ENCODE results near the gene DENND2C.

The DENND2C gene

DNA sequence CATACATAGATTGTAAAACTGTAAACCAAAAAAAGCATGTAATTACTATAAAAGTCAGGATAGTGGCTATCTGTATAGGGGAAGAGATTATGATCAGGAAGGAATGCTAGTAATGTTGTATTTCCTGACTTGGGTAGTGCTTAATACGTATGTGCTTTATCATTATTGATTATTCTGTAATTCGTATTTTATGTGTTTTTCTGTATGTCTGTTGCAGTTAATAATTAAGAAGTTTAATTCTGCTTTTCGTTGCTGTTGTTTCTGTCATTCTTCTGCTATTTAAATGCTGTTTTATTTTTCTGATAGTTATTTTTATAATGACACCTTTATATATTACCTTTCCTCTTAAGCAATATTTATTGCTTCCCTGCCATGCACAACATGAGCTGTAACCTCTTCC, 129.6 kb downstream of the DENND2C start:
- H4K20me1 ChIP-seq (ENCODE audit: insufficient read depth, low read length), result no peaks in the 10 kb centered on the region
- no peak overlapping the region for H2AFZ ChIP-seq (ENCODE audit: low read depth, low read length)
- TF ChIP-seq EZH2 (IDR thresholded peaks at IDR 0.05; ENCODE audit: borderline replicate concordance, low read depth, low read length, severe bottlenecking), result no peak
- TF ChIP-seq, protein P1, sequence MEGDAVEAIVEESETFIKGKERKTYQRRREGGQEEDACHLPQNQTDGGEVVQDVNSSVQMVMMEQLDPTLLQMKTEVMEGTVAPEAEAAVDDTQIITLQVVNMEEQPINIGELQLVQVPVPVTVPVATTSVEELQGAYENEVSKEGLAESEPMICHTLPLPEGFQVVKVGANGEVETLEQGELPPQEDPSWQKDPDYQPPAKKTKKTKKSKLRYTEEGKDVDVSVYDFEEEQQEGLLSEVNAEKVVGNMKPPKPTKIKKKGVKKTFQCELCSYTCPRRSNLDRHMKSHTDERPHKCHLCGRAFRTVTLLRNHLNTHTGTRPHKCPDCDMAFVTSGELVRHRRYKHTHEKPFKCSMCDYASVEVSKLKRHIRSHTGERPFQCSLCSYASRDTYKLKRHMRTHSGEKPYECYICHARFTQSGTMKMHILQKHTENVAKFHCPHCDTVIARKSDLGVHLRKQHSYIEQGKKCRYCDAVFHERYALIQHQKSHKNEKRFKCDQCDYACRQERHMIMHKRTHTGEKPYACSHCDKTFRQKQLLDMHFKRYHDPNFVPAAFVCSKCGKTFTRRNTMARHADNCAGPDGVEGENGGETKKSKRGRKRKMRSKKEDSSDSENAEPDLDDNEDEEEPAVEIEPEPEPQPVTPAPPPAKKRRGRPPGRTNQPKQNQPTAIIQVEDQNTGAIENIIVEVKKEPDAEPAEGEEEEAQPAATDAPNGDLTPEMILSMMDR (IDR thresholded peaks at IDR 0.05; ENCODE audit: borderline replicate concordance, extremely low read depth, low read length, poor library complexity, severe bottlenecking), result no peak
- ATAC-seq (ENCODE audit: insufficient read depth, low read depth), result no peak
- H3K9ac ChIP-seq (ENCODE audit: low read depth, low read length), result no peak overlapping the region
- H3K4me3 ChIP-seq (ENCODE audit: low read depth in 1 of 2, low read length in 2 of 2), result no peak overlapping the region
- H3K36me3 ChIP-seq (ENCODE audit: insufficient read depth, low read length), result no peaks in the 10 kb centered on the region
- H3K4me1 ChIP-seq (ENCODE audit: insufficient read depth, low read length), result no peaks in the 10 kb centered on the region
- no peak overlapping the region for H3K4me2 ChIP-seq (ENCODE audit: insufficient read depth, low read length)
- no peak for DNase-seq
- H3K27me3 ChIP-seq (ENCODE audit: insufficient read depth, low read length, poor library complexity), result no peaks in the 10 kb centered on the region
- H3K79me2 ChIP-seq (ENCODE audit: insufficient read depth, low read length), result no peaks in the 10 kb centered on the region
- H3K27ac ChIP-seq (ENCODE audit: low read length), result no peak overlapping the region
- no peaks in the 10 kb centered on the region for H3K9me3 ChIP-seq (ENCODE audit: insufficient read depth, low read length, severe bottlenecking)

DNA sequence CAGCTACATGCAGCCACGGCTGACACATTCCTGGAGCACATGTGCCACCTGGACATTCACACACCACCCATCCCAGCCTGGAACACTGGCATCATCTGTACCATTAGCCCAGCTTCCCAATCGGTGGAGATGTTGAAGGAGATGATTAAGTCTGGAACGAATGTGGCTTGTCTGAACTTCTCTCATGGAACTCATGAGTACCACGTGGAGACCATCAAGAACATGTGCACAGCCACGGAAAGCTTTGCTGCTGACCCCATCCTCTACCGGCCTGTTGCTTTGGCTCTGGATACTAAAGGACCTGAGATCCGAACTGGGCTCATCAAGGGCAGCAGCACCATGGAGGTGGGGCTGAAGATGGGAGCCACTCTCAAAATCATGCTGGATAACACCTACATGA, 133.8 kb downstream of the DENND2C start:
- ATAC-seq (ENCODE audit: insufficient read depth, low read depth) (no peak), DNase-seq (no peak)
- no peak overlapping the region for H3K27ac ChIP-seq (ENCODE audit: low read length)
- H3K9ac ChIP-seq (ENCODE audit: low read depth, low read length), result no peak overlapping the region
- no peaks in the 10 kb centered on the region for H3K36me3 ChIP-seq (ENCODE audit: insufficient read depth, low read length)
- no peak for TF ChIP-seq EZH2 (IDR thresholded peaks at IDR 0.05; ENCODE audit: borderline replicate concordance, low read depth, low read length, severe bottlenecking)
- TF ChIP-seq, protein P1 (IDR thresholded peaks at IDR 0.05; ENCODE audit: borderline replicate concordance, extremely low read depth, low read length, poor library complexity, severe bottlenecking), result no peak
- no peak overlapping the region for H3K4me3 ChIP-seq (ENCODE audit: low read depth in 1 of 2, low read length in 2 of 2)
- H4K20me1 ChIP-seq (ENCODE audit: insufficient read depth, low read length), result no peaks in the 10 kb centered on the region
- no peaks in the 10 kb centered on the region for H3K9me3 ChIP-seq (ENCODE audit: insufficient read depth, low read length, severe bottlenecking)
- H3K27me3 ChIP-seq (ENCODE audit: insufficient read depth, low read length, poor library complexity), result no peaks in the 10 kb centered on the region
- H3K79me2 ChIP-seq (ENCODE audit: insufficient read depth, low read length), result no peaks in the 10 kb centered on the region
- H3K4me2 ChIP-seq (ENCODE audit: insufficient read depth, low read length), result no peak overlapping the region
- H2AFZ ChIP-seq (ENCODE audit: low read depth, low read length), result no peak overlapping the region
- H3K4me1 ChIP-seq (ENCODE audit: insufficient read depth, low read length), result no peaks in the 10 kb centered on the region

DNA sequence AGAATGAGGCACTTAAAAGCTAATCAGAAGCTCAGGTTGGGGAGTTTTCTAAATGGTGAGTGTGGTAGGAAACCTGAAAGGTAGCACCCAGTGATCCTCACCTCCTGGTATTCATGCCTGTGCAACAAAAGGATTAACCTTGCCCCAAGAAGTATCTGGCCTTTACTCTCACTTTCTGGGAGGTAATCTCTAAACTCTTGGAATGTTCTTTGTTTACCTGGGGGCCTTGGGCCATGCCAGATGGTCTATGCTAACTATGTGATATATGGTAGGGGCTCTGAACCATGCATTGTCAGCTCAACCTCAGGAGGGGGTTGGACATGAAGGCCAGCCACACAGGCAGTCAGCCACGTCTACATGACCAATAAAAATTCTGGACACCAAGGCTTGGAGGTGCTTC, 134.4 kb downstream of the DENND2C start:
- Histone ChIP-seq H3K36me3 (ENCODE audit: insufficient read depth, low read length) (no peaks in the 10 kb centered on the region), H3K4me2 (ENCODE audit: insufficient read depth, low read length) (no peak overlapping the region), H4K20me1 (ENCODE audit: insufficient read depth, low read length) (no peaks in the 10 kb centered on the region), H2AFZ (ENCODE audit: low read depth, low read length) (no peak overlapping the region), H3K79me2 (ENCODE audit: insufficient read depth, low read length) (no peaks in the 10 kb centered on the region), H3K4me3 (ENCODE audit: low read depth in 1 of 2, low read length in 2 of 2) (no peak overlapping the region), H3K27ac (ENCODE audit: low read length) (no peak overlapping the region), H3K27me3 (ENCODE audit: insufficient read depth, low read length, poor library complexity) (no peaks in the 10 kb centered on the region), H3K9ac (ENCODE audit: low read depth, low read length) (no peak overlapping the region), H3K9me3 (ENCODE audit: insufficient read depth, low read length, severe bottlenecking) (no peaks in the 10 kb centered on the region), H3K4me1 (ENCODE audit: insufficient read depth, low read length) (no peaks in the 10 kb centered on the region)
- DNase-seq (no peak), ATAC-seq (ENCODE audit: insufficient read depth, low read depth) (no peak)
- TF ChIP-seq, protein P1 (IDR thresholded peaks at IDR 0.05; ENCODE audit: borderline replicate concordance, extremely low read depth, low read length, poor library complexity, severe bottlenecking), result no peak
- no peak for TF ChIP-seq EZH2 (IDR thresholded peaks at IDR 0.05; ENCODE audit: borderline replicate concordance, low read depth, low read length, severe bottlenecking)

Data from DND-41 (cell line).